Activated naive CD8-positive, alpha-beta T cell treated with anti-CD3 and anti-CD28 coated beads, Interleukin-2, amount 50 U/mL, for 16 hours (primary cell): Measurements from ENCODE around the gene CISTR.
A peak's percentile ranks its signal among the peaks of the same experiment; 100 is the strongest.

ENCODE experiments used
- DNase-seq: peaks from one replicate; pipeline ENCODE4 v3.0.0-alpha.2; 2020; ENCODE audit warnings: low read depth, low spot score

Gene CISTR

GRCh38 chr12:53743266-53744129 is 8.3 kb downstream of the CISTR start:
- no peak for DNase-seq

GRCh38 chr12:53740130-53740491 is 11.7 kb downstream of the CISTR start:
- no peak for DNase-seq

- no peak for DNase-seq
Measured at GRCh38 chr12:53739214-53740129, 12.3 kb downstream of the CISTR start.

- DNase-seq: no peak
Measured at GRCh38 chr12:53738406-53739213, 13.2 kb downstream of the CISTR start.

DNA sequence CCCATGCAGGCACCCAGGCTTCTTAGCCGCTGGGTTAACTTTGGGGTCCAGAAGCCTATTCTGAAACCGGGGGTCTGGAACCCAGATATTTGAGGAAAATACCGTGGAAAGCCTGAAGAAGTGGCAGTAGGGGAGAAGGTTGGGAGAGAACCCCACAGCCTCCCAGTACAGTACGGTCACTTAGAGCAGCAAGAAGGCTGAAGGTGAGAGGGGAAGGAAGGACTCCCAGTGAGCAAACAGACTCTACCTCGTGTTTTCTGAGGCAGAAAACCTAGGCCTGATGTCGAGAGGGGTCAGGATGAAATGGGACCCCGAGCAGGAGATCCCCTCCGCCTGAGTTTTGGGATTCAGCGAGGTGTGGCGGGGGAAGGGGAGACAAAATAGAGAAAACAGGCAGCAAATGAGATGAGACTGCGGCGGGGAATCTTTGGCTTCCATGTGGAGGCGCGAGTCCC is 13.8 kb downstream of the CISTR start:
- DNase-seq: no peak

- DNase-seq: no peak
Measured at GRCh38 chr12:53737093-53737808, 14.5 kb downstream of the CISTR start.

- no peak for DNase-seq
Measured at GRCh38 chr12:53736592-53736991, 15.2 kb downstream of the CISTR start.

DNA sequence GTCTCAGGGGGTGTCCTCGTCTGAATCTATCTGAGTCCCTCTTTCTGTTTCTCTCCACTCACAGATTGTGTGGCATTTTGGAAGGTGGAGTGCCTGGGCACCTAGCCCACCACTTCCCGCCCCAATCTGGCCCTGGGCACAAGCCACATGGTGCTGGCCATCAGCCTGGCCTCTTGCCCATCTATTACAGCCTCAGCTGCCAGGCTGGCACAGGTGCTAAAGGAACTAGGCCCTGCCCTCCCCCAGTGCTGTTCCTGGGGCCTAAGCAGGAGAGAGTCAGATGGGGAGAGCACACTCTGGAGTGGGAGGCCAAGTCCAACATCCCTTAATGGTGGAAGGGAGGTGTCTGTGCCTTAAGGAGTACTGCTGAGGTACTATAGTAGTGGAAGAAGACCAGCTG is 16.2 kb downstream of the CISTR start:
- DNase-seq: no peak

GRCh38 chr12:53734425-53734824 is 17.4 kb downstream of the CISTR start:
- DNase-seq: no peak

DNA sequence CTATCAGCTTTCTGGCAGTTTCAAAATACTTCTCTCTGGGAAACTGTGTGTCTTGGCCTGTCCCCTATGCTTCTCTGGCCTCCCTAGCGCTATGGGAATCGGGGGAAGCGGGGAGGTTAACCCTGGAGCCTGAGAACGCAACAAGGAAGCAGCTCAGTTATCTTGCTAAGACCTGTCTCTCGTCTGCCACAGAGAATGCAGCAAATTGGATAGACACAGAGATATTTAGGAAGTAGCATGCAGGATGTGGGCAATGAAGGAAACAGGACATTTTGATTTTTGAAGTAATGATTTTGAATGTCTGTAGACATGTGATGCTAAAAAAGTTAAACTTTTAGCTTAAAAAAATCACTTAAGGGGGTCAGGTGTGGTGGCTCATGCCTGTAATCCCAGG is 18.0 kb downstream of the CISTR start:
- no peak for DNase-seq

GRCh38 chr12:53733051-53733806 is 18.6 kb downstream of the CISTR start:
- no peak for DNase-seq

- no peak for DNase-seq
Measured at GRCh38 chr12:53729644-53730043, 22.1 kb downstream of the CISTR start.

DNA sequence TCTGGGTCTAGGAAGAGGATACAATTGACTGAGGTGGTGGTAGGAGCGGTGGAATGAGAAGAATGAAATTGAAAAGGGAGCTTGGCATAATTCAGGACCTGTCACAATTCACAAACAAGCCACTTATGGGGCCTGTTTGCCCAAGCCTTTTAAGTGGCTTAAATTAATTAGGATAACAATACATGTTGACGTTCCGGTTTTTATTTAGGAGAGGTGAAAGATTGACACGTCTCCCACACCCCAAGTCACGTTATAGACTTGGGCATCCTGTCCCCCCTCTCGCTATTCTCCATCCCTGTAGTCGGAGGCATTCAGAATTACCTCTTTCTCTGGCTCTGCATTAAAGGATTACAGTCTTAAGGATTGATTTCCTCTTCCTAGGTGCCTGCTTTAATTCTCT is 23.6 kb downstream of the CISTR start:
- no peak for DNase-seq

- DNase-seq: peak; percentile 95
Measured at GRCh38 chr12:53727310-53728041, 24.3 kb downstream of the CISTR start, which contains the start of gene CALCOCO1. CALCOCO1 (minus strand) TSS chr12:53727452; CDS start chr12:53725242, 2,210 bp downstream.

DNA sequence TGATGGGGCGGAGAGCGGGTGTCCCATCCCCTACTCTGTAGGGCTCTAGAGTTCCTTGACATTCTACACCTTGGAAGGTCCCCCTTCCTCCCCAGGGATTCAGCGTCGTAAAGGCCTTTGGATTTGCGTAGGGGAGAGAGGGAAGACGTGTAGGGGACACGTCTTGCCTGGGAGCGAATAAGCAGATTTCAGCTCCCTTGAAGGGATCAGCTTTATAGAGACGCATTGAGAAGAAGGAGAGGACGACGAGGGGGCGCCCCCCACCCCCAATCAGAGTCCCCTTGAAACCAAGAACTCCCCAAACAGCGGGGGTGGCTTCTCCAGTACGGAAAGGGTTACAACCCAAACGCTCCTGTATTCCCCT is 24.9 kb downstream of the CISTR start:
- DNase-seq: no peak

GRCh38 chr12:53726341-53726740 is 25.4 kb downstream of the CISTR start:
- no peak for DNase-seq

GRCh38 chr12:53725824-53726223 is 26.0 kb downstream of the CISTR start:
- DNase-seq: no peak

DNA sequence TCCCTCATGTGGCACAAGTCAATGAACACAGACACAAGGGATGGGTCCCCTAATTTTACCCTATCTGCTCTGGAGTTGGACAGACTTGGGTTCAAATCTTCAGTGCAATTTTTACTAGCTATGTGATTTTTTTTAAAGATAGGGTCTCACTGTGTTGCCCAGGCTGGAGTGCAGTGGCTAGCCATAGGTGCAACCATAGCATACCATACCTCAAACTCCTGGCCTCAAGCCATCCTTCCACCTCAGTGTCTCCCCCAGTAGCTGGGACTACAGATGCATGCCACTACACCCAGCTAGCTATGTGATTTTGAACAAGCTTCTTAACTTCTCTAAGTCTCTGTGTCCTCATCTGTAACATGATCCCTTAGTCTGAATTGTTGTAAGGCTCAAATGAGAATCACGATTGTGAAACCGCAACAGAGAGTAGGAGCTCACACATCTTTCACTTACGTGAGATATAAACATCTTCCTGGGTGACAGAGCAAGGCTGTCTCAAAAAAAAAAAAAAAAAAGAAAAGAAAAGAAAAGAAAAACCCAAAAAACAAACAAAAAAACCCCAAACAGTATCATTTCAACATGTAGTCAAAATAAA is 29.2 kb downstream of the CISTR start:
- no peak for DNase-seq

DNA sequence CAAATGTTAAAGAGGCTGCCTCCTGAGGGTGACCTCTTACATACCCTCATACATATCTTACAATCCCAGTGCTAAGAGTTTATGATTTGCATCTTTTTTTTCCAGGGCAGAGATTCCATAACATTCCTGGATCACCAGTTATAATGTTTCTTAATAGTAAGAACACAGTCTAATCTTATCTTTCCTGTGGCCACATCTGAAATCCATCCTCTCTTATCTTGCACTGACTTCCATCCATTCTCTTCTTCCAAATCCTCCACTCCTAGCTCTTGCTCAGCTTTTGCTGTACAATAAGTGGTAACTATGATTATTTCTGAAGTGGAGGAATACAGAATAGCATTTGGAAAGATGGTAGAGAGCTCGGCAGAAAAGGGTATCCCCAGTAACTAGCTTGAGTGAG is 30.8 kb downstream of the CISTR start:
- DNase-seq: no peak
